ENCODE measurements around the gene RUBCN.
"Not testable (repeated sequence)": the region's sequence is repeated elsewhere in the genome, so short reads cannot be mapped to it uniquely, and the experiment has no call there.

Gene RUBCN

DNA sequence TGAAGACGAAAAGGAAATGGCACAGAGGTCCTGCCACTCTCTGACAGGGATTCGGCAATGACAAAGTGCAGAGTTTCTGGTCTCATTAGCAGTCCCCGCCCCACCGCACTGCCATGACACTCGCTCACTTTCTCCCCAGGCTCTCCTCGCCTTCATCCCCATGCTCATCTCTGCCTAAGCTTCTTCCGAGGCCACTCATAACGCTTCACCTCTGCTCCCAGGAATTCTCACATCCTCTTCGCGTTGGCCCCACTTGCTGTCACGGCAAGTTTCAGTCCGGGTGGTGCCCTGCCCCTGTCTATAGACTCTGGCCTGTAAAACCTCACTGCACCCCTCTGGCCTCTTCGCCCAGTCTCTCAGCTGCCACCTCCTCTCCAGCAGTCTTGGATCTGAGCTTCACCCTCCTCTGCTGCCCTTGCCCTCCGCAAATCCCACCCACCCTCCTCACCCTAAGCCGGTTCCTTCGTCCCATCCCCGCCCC lies 654 bp downstream of the RUBCN start:
- in situ Hi-C loops (cut with MboI; ENCODE audit: low sequenced_read_pairs) = no loop called here

DNA sequence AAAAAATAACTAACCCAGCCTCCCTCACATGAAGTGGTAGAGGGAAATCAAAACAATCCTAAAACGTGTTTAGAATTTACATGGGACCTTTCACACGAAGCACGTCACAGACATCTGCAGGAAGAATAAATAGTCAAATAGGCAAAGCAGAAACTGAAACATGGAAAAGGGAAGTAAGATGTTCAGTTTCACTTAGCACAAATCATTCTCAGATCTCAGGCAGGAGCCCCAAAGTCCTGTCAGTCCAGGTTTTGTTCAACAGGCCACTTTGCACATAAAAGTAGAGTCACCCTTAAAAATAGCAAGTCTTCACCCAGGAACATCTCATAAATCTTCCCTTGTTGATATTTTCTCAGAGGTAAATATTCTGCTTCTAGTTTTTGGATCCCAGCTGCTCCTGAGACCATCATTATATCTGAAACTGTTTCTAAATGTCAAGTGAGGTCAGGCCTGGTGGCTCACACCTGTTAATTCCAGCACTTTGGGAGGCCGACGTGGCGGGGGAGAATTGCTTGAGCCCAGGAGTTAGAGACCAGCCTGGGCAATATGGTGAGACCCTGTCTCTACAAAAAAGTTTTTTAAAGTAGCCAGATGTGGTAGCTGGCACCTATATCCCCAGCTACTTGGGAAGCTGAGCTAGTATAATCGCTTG lies 1.9 kb downstream of the RUBCN start:
- in situ Hi-C loops (cut with MboI; ENCODE audit: low sequenced_read_pairs) = no loop called here

DNA sequence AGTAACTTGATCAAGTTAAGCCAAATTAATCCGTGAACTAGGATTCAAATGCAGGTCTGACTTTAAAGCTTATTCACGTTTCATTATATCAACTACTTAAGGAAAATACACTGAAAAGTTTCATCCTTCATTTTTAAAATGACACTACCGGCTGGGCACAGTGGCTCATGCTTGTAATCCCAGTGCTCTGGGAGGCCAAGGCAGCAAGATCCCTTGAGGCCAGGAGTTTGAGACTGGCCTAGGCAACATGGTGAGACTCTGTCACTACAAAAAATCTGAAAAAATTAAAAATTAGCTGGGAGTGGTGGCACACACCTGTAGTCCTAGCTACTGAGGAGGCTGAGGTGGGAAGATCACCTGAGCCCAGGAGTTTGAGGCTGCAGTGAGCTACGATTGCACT lies 3.7 kb downstream of the RUBCN start:
- in situ Hi-C loops (cut with MboI; ENCODE audit: low sequenced_read_pairs) = no loop called here

DNA sequence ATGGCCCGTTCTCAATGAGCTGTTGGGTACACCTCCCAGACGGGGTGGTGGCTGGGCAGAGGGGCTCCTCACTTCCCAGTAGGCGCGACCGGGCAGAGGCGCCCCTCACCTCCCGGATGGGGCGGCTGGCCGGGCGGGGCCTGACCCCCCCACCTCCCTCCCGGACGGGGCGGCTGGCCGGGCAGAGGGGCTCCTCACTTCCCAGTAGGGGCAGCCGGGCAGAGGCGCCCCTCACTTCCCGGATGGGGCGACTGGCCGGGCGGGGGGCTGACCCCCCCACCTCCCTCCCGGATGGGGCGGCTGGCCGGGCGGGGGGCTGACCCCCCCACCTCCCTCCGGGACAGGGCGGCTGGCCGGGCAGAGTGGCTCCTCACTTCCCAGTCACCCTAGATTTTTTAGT lies 5.2 kb downstream of the RUBCN start:
- in situ Hi-C loops (cut with MboI; ENCODE audit: low sequenced_read_pairs) = not testable (repeated sequence)

DNA sequence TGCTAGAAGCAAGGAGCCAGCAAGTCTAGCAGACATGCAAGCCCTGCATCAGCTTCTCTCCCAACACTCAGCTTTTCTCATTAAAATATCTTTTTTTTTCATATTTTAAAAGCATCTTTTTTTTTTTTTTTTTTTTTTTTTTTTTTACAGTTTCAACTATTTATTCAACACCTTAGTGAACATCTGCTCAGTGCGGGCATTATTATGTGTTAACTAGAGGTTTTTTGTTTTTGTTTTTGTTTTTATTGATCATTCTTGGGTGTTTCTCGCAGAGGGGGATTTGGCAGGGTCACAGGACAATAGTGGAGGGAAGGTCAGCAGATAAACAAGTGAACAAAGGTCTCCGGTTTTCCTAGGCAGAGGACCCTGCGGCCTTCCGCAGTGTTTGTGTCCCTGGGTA lies 5.9 kb downstream of the RUBCN start:
- in situ Hi-C loops (cut with MboI; ENCODE audit: low sequenced_read_pairs) = not testable (repeated sequence)

GRCh38 chr3:197730200-197730599 lies 6.5 kb downstream of the RUBCN start:
- in situ Hi-C loops (cut with MboI; ENCODE audit: low sequenced_read_pairs) = no loop called here

- in situ Hi-C loops (cut with MboI; ENCODE audit: low sequenced_read_pairs) = no loop called here
Observed at GRCh38 chr3:197728487-197728886, 8.2 kb downstream of the RUBCN start.

- in situ Hi-C loops (cut with MboI; ENCODE audit: low sequenced_read_pairs) = not testable (repeated sequence)
Observed at GRCh38 chr3:197727878-197728277, 8.8 kb downstream of the RUBCN start.

GRCh38 chr3:197722734-197723133 lies 14.0 kb downstream of the RUBCN start:
- in situ Hi-C loops (cut with MboI; ENCODE audit: low sequenced_read_pairs) = no loop called here

DNA sequence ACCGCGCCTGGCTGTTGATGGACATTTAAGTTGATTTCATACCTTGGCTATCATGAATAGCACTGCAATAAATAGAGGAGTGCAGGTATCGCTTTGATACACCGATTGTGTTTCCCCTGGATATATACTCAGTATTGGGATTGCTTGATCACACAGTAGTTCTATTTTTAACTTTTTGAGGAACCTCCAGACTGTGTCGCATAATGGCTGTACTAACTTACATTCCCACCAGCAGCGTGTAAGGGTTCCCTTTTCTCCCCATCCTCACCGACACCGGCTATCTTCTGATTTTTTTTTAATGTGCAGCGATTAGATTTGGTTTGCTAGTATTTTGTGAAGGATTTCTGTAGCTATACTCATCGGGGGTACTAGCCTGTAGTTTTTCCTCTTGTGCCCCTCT lies 16.0 kb downstream of the RUBCN start:
- in situ Hi-C loops (cut with MboI; ENCODE audit: low sequenced_read_pairs) = no loop called here

GRCh38 chr3:197718891-197719290 lies 17.8 kb downstream of the RUBCN start:
- in situ Hi-C loops (cut with MboI; ENCODE audit: low sequenced_read_pairs) = no loop called here

GRCh38 chr3:197714251-197714650 lies 22.5 kb downstream of the RUBCN start:
- in situ Hi-C loops (cut with MboI; ENCODE audit: low sequenced_read_pairs) = no loop called here

DNA sequence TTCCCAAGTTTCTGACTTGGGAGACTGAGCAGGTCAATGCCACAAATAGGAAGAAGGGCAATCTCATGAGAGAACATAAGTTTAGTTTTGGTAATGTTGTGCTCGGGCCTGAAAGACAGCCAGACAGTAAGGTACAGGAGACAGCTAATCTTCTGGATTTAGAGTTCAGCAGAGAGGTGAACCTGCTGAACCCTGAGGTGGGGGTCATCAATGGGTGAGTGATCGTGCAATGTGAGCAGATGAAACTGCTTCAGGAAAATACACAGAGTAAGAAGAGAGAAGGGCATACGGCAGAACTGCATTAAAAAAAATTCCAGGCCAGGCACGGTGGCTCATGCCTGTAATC lies 23.3 kb downstream of the RUBCN start:
- in situ Hi-C loops (cut with MboI; ENCODE audit: low sequenced_read_pairs) = no loop called here

- in situ Hi-C loops (cut with MboI; ENCODE audit: low sequenced_read_pairs) = no loop called here
Observed at GRCh38 chr3:197711973-197712707, 24.6 kb downstream of the RUBCN start.

GRCh38 chr3:197710965-197711364 lies 25.7 kb downstream of the RUBCN start:
- in situ Hi-C loops (cut with MboI; ENCODE audit: low sequenced_read_pairs) = not testable (repeated sequence)

DNA sequence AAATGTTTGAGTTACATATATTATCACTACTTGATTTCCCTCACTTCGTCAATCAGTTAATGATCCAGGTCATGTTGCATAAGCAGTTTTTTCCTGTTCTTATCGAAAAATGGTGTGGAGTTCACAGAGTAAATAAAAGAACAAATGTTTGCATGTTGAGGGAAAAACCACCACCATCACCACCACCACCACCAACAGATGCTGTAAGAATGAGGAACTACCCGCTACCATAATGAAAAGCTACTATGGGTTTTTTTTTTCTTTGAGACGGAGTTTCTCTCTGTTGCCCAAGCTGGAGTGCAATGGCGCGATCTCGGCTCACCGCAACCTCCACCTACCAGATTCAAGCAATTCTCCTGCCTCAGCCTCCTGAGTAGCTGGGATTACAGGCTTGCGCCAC lies 27.6 kb downstream of the RUBCN start:
- in situ Hi-C loops (cut with MboI; ENCODE audit: low sequenced_read_pairs) = no loop called here

DNA sequence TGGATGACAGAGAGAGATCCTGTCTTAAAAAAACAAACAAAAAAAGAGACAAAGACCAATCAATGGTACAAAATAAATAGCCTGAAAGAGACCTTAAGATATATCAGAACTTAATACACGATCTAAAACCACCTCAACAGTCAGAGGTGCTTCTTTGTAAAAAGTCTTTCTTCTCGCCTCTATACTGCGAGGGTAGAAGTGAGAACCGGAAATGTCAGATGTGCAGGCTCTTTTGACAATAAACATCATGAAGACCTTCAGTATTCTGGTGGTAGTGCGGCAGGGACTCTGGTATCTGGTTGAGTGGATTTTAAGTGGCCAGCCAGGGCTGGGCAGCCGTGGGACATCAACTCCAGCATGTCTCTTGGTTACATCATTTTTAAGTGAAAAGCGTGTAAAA lies 30.0 kb downstream of the RUBCN start:
- in situ Hi-C loops (cut with MboI; ENCODE audit: low sequenced_read_pairs) = no loop called here

DNA sequence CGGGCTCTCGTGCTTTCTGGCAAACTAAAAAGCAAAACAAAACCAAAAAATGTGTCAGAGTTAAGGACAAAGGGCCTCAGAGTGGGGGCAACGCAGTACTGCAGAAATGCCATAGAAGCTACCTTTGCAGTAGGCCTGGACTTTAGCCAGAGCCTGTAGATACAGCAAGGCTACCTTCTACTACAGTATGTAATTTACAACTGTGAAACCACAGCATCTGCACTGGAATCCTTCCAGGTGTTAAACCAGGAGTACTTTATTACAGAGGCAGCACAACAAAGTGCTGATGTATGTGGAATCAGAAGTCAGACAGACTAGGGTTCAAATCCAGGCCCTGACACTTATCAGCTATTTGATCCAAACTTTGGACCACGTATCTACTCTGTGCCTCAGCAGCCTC lies 34.9 kb downstream of the RUBCN start:
- in situ Hi-C loops (cut with MboI; ENCODE audit: low sequenced_read_pairs) = no loop called here

GRCh38 chr3:197700095-197700494 lies 36.6 kb downstream of the RUBCN start:
- in situ Hi-C loops (cut with MboI; ENCODE audit: low sequenced_read_pairs) = no loop called here

DNA sequence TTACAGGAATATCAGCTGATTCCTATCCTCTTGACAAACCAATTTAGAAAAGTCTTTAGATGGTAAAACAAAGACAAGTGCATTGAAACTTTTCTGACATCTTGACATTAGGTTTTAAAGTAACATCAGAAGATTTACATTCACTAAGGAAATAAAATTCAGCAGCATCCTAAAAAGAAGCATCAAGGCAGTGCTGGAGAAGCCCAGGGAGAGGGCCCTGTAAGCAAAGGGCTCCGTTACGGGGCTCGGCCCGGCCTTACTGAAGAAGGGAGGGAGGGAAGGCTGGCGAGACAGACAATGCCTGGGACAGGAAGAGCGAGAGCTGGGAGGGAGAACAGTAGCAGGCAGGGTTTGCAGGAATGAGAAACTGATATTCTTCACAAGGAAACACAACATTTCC lies 39.3 kb downstream of the RUBCN start:
- in situ Hi-C loops (cut with MboI; ENCODE audit: low sequenced_read_pairs) = no loop called here

DNA sequence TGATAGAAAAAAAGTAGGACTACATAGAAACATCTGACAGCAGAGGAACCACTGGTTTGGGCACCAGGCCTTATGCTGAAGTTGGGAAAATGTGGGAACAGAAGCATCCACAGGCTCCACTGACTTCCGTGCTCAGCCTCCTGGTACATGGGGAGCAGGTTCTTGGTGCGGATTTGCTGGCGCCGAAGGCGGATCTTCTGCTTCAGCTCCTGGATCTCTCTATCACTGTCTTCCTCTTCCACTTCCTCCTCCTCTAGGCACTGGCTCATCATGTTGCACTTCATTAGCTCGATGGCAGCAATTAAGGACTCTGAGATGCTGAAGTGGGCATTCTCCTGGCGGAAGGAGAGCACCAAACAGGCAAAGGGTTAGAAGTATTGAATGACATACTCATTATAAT lies 42.5 kb downstream of the RUBCN start:
- in situ Hi-C loops (cut with MboI; ENCODE audit: low sequenced_read_pairs) = no loop called here

GRCh38 chr3:197692641-197693040 lies 44.1 kb downstream of the RUBCN start:
- in situ Hi-C loops (cut with MboI; ENCODE audit: low sequenced_read_pairs) = no loop called here

- in situ Hi-C loops (cut with MboI; ENCODE audit: low sequenced_read_pairs) = no loop called here
Observed at GRCh38 chr3:197690754-197691153, 46.0 kb downstream of the RUBCN start.
